NCI-H82 treated with DMSO at 0.1 percent for 48 hours (cell line): ENCODE results near the gene CFAP97D2.
"Not testable (repeated sequence)": the region's sequence is repeated elsewhere in the genome, so short reads cannot be mapped to it uniquely, and the experiment has no call there.

Source experiments
- DNase-seq: peaks from one replicate; lab custom pipeline; 2025; ENCODE audit not compliant: unreplicated experiment; lab: John Stamatoyannopoulos, UW

Gene CFAP97D2

GRCh38 chr13:114198556-114198955 lies 19.5 kb downstream of the CFAP97D2 start:
- no peak for DNase-seq

GRCh38 chr13:114199526-114199925 lies 20.5 kb downstream of the CFAP97D2 start:
- DNase-seq = not testable (repeated sequence)

- DNase-seq = no peak
Measured at GRCh38 chr13:114199954-114200353, 20.9 kb downstream of the CFAP97D2 start.

DNA sequence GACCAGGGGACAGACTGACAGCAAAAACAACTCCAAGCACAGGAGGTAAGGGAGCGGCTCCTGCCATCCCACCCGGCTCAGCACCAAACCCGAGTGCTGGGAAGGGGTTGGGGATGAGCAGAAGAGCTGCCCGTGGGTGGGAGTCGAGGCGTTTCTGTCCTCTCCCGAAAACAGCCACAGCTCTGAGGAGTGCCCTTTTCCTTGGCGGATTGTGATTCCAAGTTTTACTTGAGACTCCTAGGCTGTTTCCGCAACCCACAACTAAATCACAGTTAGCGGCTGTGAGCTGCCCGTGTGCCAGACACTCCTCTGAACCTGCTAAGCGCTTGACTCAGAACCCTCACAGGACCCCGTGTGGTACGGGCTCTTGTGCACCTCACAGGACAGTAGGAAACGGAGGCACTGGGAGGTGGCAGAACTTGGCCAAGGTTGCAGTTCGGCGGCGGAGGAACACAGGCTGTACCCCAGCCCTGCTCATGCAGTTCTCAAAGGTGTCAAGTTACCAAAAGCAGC lies 21.4 kb downstream of the CFAP97D2 start:
- DNase-seq = no peak

DNA sequence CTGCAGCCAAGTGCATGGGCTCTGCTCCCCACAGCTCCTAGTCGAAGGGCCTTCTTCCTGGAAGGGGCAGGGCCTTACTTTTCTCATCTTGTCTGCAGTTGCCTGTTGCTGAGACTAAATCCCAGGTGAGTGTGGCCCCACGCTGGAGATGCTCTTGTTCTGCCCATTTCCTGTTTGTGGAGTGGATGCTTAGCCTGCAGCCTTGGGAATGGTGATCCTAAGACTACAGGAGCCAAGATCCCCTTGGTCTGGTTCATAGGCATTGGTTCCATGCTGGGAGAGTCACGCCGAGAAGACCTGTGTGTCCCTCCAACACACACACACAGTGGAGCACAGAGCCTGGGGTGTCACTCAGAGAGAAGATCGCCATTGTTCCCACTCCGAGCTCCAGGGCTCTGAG lies 23.5 kb downstream of the CFAP97D2 start:
- DNase-seq = no peak

- no peak for DNase-seq
Measured at GRCh38 chr13:114203536-114203935, 24.5 kb downstream of the CFAP97D2 start.

GRCh38 chr13:114204894-114205293 lies 25.8 kb downstream of the CFAP97D2 start:
- DNase-seq = no peak

DNA sequence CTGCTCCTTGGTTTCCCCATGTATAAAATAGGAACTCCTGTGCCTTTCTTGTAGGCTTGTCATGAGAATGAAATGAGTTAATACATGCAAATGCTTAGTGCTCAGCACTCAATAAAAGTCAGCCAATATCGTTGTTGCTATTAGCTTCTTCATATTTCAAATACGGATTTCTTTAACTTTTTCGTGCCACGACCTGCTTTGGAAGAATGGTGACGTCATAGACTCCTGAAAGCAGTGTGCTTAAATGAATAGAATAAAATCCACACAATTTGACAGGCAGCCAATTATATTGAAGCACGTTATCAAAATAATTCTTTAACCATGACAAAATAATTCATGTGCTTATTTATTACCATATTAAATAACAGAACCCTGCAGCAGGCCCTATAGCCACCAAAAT lies 29.1 kb downstream of the CFAP97D2 start:
- DNase-seq = no peak

GRCh38 chr13:114211446-114212157 lies 32.5 kb downstream of the CFAP97D2 start:
- DNase-seq = no peak

GRCh38 chr13:114212158-114212495 lies 33.1 kb downstream of the CFAP97D2 start:
- no peak for DNase-seq

DNA sequence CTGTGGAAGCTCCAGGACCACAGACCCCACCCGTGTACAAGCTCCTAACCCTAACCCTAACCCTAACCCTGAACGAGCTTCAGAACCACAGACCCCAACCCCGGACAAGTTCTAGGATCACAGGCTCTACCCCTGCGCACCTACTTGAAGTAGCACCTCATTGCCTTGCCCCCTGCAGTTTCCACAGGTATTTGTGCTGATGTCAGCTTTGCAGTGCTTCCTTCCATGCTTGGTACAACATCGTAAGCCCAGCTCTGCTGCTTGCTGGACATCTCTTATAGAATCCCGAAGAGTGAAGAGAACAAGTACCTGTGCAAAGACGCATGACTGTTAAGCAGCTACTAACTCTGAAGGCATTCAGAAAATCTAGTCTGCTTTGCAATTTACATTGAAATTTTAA lies 34.9 kb downstream of the CFAP97D2 start:
- no peak for DNase-seq

DNA sequence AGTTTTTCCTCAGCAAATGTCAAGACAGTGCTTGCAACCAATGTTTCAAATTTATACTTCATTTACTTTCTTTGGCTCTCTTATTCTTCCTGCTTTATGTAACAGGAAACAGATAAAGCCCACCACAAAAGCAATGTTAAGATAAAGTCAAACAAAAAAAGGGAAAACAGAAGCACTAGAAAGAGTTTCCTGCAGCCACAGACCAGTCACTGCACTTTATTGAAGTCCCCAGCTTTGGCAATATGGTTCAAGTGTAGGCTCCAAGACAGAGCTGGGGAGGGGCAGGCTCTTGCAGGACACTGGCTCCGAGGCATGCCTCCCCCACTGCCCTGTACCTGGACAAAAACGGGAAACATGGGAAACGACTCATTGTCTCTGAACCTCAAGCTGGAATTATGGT lies 40.3 kb downstream of the CFAP97D2 start:
- no peak for DNase-seq

DNA sequence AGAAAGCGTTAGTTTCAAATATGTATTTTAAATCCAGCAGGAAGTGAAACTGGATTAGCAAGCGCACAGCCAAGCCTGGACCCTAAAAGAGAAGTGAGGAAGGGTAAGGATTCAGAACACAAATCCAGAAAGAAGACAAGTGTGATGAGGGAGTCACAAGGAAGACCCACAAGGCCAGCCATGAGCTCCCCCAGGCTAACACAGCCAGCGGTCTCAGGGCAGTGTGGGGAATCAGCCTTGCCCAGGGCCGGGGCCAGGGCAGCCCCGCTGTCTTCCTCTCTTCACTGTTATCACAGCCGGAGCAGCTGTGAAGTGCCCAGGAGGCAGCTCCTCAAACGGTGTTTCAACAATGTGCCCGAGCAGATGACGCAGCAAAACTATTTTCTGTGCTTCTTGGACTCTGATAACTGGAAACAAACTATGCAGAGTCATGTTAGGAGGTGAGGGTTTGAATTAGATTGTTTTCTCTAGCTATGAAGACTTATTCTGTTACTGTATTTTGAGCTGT lies 43.5 kb downstream of the CFAP97D2 start:
- no peak for DNase-seq

GRCh38 chr13:114224201-114224600 lies 45.1 kb downstream of the CFAP97D2 start:
- no peak for DNase-seq

GRCh38 chr13:114225610-114226009 lies 46.6 kb downstream of the CFAP97D2 start:
- no peak for DNase-seq

DNA sequence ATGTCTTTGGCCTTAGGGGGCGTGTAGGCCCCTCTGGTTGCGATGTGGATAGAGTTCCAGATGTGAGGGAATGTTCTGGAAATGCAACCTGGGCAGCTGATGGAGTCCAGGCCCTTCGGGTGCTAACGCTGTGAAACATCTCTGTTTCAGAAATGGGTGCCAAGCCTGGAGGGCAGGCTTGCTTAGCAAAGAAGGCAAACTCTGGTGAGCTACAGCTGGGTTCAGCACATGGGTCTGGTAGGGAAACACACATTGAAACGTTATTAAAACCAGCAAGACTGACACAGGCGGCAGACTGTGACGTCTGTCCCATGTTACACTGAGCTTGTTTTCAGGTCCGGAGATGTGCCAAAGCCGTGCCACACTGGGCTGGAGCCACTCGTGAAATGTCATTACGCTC lies 47.0 kb downstream of the CFAP97D2 start:
- DNase-seq = no peak

GRCh38 chr13:114226699-114227323 lies 47.8 kb downstream of the CFAP97D2 start:
- peak; percentile 57 for DNase-seq

DNA sequence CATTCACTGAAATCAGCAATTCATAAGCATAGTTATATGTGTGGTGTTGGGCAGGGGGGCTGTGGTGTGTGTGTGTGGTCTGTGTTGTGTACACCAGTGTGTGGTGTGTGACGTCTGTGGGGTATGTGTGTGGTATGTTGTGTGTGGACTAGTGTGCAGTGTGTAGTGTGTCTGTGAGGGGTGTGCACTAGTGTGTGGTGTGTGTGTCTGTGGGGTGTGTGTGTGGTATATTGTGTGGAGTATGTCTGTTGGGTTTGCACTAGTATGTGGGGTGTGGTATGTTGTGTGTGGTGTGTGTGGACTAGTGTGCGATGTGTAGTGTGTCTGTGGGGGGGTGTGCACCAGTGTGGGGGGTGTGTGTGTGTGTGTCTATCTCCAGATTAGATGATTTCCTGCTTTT lies 48.5 kb downstream of the CFAP97D2 start:
- no peak for DNase-seq

DNA sequence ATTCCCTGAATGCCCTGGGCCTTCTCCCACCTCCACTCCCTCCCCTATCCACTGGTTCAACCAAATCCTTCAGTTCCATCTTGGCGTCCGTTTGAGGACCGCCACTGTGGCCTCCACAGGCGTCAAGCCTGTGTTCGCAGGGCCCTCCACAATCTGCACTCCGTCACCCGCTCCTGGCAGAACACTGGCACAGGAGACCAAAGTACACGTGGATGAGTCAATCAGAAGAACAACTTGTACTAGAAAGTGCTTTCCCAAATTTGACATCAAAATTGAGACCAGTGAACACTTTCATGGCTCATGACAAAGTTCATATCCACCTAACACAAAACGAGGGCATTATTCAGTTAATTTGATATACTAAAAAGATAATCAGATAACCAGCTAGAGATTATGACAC lies 49.1 kb downstream of the CFAP97D2 start:
- DNase-seq = no peak

GRCh38 chr13:114229506-114229905 lies 50.4 kb downstream of the CFAP97D2 start:
- no peak for DNase-seq

GRCh38 chr13:114230117-114230516 lies 51.1 kb downstream of the CFAP97D2 start:
- no peak for DNase-seq

- no peak for DNase-seq
Measured at GRCh38 chr13:114230575-114230974, 51.5 kb downstream of the CFAP97D2 start.

DNA sequence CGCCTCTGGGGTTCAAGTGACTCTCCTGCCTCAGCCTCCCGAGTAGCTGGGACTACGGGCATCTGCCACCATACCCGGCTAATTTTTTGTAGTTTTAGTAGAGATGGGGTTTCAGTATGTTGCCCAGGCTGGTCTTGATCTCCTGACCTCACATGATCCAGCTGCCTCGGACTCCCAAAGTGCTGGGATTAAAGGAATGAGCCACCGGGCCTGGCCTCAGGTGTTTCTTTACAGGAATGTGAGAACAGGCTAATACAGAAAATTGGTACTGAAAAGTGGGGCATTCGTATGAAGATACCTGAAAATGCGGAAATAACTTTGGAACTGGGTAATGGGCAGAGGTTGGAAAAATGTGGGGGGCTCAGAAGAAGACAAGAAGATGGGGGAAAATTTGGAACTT lies 52.8 kb downstream of the CFAP97D2 start:
- DNase-seq = no peak
